Karpas-422 (cell line): ENCODE data around the gene BUB1. TPM values are rescaled to one million over a fixed set of nuclear protein-coding genes. Genes with fewer than 3 reads are reported as not detected.
"Not testable (repeated sequence)": the region's sequence is repeated elsewhere in the genome, so short reads cannot be mapped to it uniquely, and the experiment has no call there.

Source experiments
- DNase-seq: peaks from one replicate; pipeline ENCODE4 v3.0.0-alpha.2; 2015
- H2AFZ ChIP-seq: fragments of 200-600 bp; sonication (generic); 2 replicates; pipeline ENCODE4 v1.6.1; 2014; ENCODE audit warnings: antibody characterized with exemption, low read length, mixed read lengths
- H3K27ac ChIP-seq: fragments of 200-600 bp; sonication (generic); 2 replicates; pipeline ENCODE4 v1.5.1; 2014; ENCODE audit warnings: mild to moderate bottlenecking, low read length, moderate library complexity
- H3K27me3 ChIP-seq: fragments of 200-600 bp; sonication (generic); 2 replicates; pipeline ENCODE4 v1.6.1; 2014; ENCODE audit warnings: low read length, mixed read lengths
- H3K36me3 ChIP-seq: fragments of 200-600 bp; sonication (generic); 2 replicates; pipeline ENCODE4 v1.6.1; 2014; ENCODE audit warnings: low read length, mixed read lengths; ENCODE audit not compliant: insufficient read depth
- H3K4me1 ChIP-seq: fragments of 200-600 bp; sonication (generic); 2 replicates; pipeline ENCODE4 v1.6.1; 2014; ENCODE audit warnings: mild to moderate bottlenecking, low read length, mixed read lengths
- H3K4me2 ChIP-seq: fragments of 200-600 bp; sonication (generic); 2 replicates; pipeline ENCODE4 v1.6.1; 2014; ENCODE audit warnings: low read length, low read depth, mild to moderate bottlenecking; ENCODE audit not compliant: poor library complexity, severe bottlenecking
- H3K4me3 ChIP-seq: fragments of 200-600 bp; sonication (generic); 2 replicates; pipeline ENCODE4 v1.5.1; 2014; ENCODE audit warnings: mild to moderate bottlenecking, antibody characterized with exemption, low read length, mixed read lengths
- H3K79me2 ChIP-seq: fragments of 200-600 bp; sonication (generic); 2 replicates; pipeline ENCODE4 v1.6.1; 2014; ENCODE audit warnings: mild to moderate bottlenecking, low read length, mixed read lengths
- H3K9ac ChIP-seq: fragments of 200-600 bp; sonication (generic); 2 replicates; pipeline ENCODE4 v1.6.0; 2014; ENCODE audit warnings: low read length
- H3K9me2 ChIP-seq: fragments of 200-600 bp; sonication (generic), shearing (Covaris generic); replicated peaks from 2 replicates; pipeline ENCODE4 v1.6.0; 2014; ENCODE audit warnings: mild to moderate bottlenecking, low read length, moderate library complexity; ENCODE audit not compliant: insufficient read depth
- H3K9me3 ChIP-seq: fragments of 300-700, 200-600 bp; sonication (generic); 2 replicates; pipeline ENCODE4 v1.6.1; 2014; ENCODE audit warnings: low read length, mixed read lengths
- H4K20me1 ChIP-seq: fragments of 200-600 bp; sonication (generic); 2 replicates; pipeline ENCODE4 v1.6.1; 2014; ENCODE audit warnings: mild to moderate bottlenecking, antibody characterized with exemption, low read length, low read depth; ENCODE audit not compliant: insufficient read depth
- total RNA-seq: library from RNA; depleted of rRNA; stranded (reverse); fragments of >200 nt; shearing (Covaris generic); gene quantifications from 2 replicates; pipeline ENCODE4 v1.2.3, GENCODE V29; 2014; ENCODE audit warnings: low replicate concordance; rRNA removed

The BUB1 gene
- total RNA-seq, 1 experiment from 2014 or later: 60.9 TPM

- H3K4me3 ChIP-seq, H2AFZ ChIP-seq, H3K9ac ChIP-seq: not testable (repeated sequence)
Measured at GRCh38 chr2:110589677-110590330, 88.1 kb downstream of the BUB1 start.

GRCh38 chr2:110588520-110588919, 89.3 kb downstream of the BUB1 start:
- not testable (repeated sequence) for H3K4me3 ChIP-seq, H3K36me3 ChIP-seq, H3K4me1 ChIP-seq, H3K9me2 ChIP-seq, H3K79me2 ChIP-seq, H2AFZ ChIP-seq, H3K27me3 ChIP-seq, H3K4me2 ChIP-seq, H4K20me1 ChIP-seq, H3K9me3 ChIP-seq, H3K27ac ChIP-seq, DNase-seq, H3K9ac ChIP-seq

More at GRCh38 chr2:110589677-110590330, 88.1 kb downstream of the BUB1 start:
- H3K79me2 ChIP-seq, H3K9me3 ChIP-seq, H3K9me2 ChIP-seq, H3K4me1 ChIP-seq, H3K27ac ChIP-seq, H3K36me3 ChIP-seq, H4K20me1 ChIP-seq, H3K27me3 ChIP-seq, DNase-seq, H3K4me2 ChIP-seq: not testable (repeated sequence)

Other genes starting within 250 kb of the BUB1 start
- 0.40 TPM in 1 of 2 replicates, not detected in the other for gene LIMS4, start 205.2 kb downstream of the BUB1 start, total RNA-seq
- gene RGPD6, start 100.8 kb downstream of the BUB1 start, total RNA-seq: 0.43 and 1.2 TPM in 2 replicates
- 0.58 TPM in 1 of 2 replicates, not detected in the other for gene ACOXL, start 54.5 kb upstream of the BUB1 start, total RNA-seq